Peyer's patch (tissue), 4 donors: ENCODE data around the gene SGPL1. TPM values are rescaled to one million over a fixed set of nuclear protein-coding genes. Genes with fewer than 3 reads are reported as not detected.

Source experiments
- DNase-seq, 3 donors: peaks; one replicate each; pipeline ENCODE4 v3.0.0-alpha.2; 2017 to 2019
- H3K27ac ChIP-seq, 4 donors: fragments of 200-600 bp; sonication (generic); one replicate each; pipeline ENCODE4 v1.5.1; 2016 to 2019
- H3K27me3 ChIP-seq, 2 donors: fragments of 200-600 bp; sonication (generic); one replicate each; pipeline ENCODE4 v1.5.1; 2019
- H3K36me3 ChIP-seq, 3 donors: fragments of 200-600 bp; sonication (generic); one replicate each; pipeline ENCODE4 v1.5.1; 2016 to 2019
- H3K4me1 ChIP-seq, 4 donors: fragments of 200-600 bp; sonication (generic); one replicate each; pipeline ENCODE4 v1.5.1; 2016 to 2019
- H3K4me3 ChIP-seq, 4 donors: fragments of 200-600 bp; sonication (generic); 1 replicate in 3 of 4; 2 replicates in 1 of 4; pipeline ENCODE4 v1.5.1; 2016 to 2019; ENCODE audit warnings: mild to moderate bottlenecking in 1 of 4
- H3K9me3 ChIP-seq, 4 donors: fragments of 200-600 bp; sonication (generic); one replicate each; pipeline ENCODE4 v1.5.1; 2016 to 2019; ENCODE audit warnings: mild to moderate bottlenecking in 1 of 4
- CTCF ChIP-seq, 6 experiments: fragments of 450-650 bp in 4 of 6; fragments of 200-600 bp in 2 of 6; sonication (generic) in 1 of 6; IDR thresholded peaks; one replicate each; pipeline ENCODE4 v1.5.1; 2017 to 2019; ENCODE audit warnings: antibody characterized with exemption in 6 of 6, mild to moderate bottlenecking in 3 of 6, moderate library complexity in 1 of 6
- POLR2A ChIP-seq, 2 donors: fragments of 450-650 bp; IDR thresholded peaks; one replicate each; pipeline ENCODE4 v1.5.1; 2017; ENCODE audit warnings: antibody characterized with exemption in 2 of 2, mild to moderate bottlenecking in 2 of 2, moderate library complexity in 2 of 2
- total RNA-seq, 4 donors: library from RNA; depleted of rRNA; stranded (reverse); fragments of >200 nt; gene quantifications; one replicate each; pipeline ENCODE4 v1.1.0, GENCODE V29; 2016

The SGPL1 gene
- total RNA-seq, 4 donors from 2014 or later: 31.4 to 101 (median 82.1) TPM

GRCh38 chr10:70880077-70880534 is 64.4 kb downstream of the SGPL1 start:
- TF ChIP-seq CTCF (IDR thresholded peaks at IDR 0.05): peak; percentile 73 to 97 (median 92)
- TF ChIP-seq POLR2A (IDR thresholded peaks at IDR 0.05): peak in 1 of 2 donors; percentile 19
- Histone ChIP-seq H3K36me3 (peaks cover 0 to 64% (median 0%) of the 10 kb centered on the region in 3 donors), H3K4me1 (no peaks in the 10 kb centered on the region), H3K9me3 (no peaks in the 10 kb centered on the region), H3K27me3 (no peaks in the 10 kb centered on the region), H3K27ac (no peak overlapping the region), H3K4me3 (no peak overlapping the region)
- DNase-seq: peak; percentile 74 to 91 (median 82)

GRCh38 chr10:70884741-70885140 is 69.0 kb downstream of the SGPL1 start:
- Histone ChIP-seq H3K36me3 (peaks cover 0 to 34% (median 0%) of the 10 kb centered on the region in 3 donors), H3K27ac (no peak overlapping the region), H3K27me3 (no peaks in the 10 kb centered on the region), H3K9me3 (no peaks in the 10 kb centered on the region), H3K4me3 (no peak overlapping the region), H3K4me1 (peaks cover 0 to 18% (median 0%) of the 10 kb centered on the region in 4 donors)
- no peak for DNase-seq
- TF ChIP-seq CTCF (IDR thresholded peaks at IDR 0.05) (no peak), POLR2A (IDR thresholded peaks at IDR 0.05) (no peak)

DNA sequence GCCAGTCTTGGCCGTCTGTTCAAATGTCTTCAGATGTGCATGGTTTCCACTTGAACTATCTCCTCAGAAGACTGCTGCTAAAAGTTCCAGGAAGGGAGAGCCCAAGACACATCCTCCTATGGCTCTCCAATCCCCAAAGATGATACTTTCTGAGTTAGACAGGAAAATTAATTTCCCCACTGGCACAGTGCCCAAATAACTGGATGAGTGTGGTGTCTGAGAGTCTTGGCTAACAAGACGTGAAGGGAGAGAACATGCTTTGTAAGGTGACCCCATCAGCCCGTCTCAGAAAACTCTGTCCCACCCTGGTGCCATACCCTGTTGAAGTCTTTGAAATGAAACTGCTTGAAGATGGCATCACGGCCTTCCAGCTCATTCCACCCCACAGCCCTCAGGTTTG is 69.7 kb downstream of the SGPL1 start:
- Histone ChIP-seq H3K4me3 (no peak overlapping the region), H3K4me1 (peaks cover 0 to 18% (median 0%) of the 10 kb centered on the region in 4 donors), H3K27me3 (no peaks in the 10 kb centered on the region), H3K9me3 (no peaks in the 10 kb centered on the region), H3K27ac (no peak overlapping the region), H3K36me3 (peaks cover 0 to 34% (median 0%) of the 10 kb centered on the region in 3 donors)
- no peak for TF ChIP-seq POLR2A (IDR thresholded peaks at IDR 0.05)
- TF ChIP-seq CTCF (IDR thresholded peaks at IDR 0.05): no peak
- no peak for DNase-seq

GRCh38 chr10:70885931-70886903 is 70.5 kb downstream of the SGPL1 start:
- Histone ChIP-seq H3K4me3 (no peak overlapping the region), H3K27me3 (no peaks in the 10 kb centered on the region), H3K9me3 (no peaks in the 10 kb centered on the region), H3K4me1 (peaks cover 0 to 18% (median 0%) of the 10 kb centered on the region in 4 donors), H3K27ac (no peak overlapping the region), H3K36me3 (peaks cover 0 to 33% (median 0%) of the 10 kb centered on the region in 3 donors)
- no peak for DNase-seq
- TF ChIP-seq CTCF (IDR thresholded peaks at IDR 0.05): no peak
- no peak for TF ChIP-seq POLR2A (IDR thresholded peaks at IDR 0.05)

DNA sequence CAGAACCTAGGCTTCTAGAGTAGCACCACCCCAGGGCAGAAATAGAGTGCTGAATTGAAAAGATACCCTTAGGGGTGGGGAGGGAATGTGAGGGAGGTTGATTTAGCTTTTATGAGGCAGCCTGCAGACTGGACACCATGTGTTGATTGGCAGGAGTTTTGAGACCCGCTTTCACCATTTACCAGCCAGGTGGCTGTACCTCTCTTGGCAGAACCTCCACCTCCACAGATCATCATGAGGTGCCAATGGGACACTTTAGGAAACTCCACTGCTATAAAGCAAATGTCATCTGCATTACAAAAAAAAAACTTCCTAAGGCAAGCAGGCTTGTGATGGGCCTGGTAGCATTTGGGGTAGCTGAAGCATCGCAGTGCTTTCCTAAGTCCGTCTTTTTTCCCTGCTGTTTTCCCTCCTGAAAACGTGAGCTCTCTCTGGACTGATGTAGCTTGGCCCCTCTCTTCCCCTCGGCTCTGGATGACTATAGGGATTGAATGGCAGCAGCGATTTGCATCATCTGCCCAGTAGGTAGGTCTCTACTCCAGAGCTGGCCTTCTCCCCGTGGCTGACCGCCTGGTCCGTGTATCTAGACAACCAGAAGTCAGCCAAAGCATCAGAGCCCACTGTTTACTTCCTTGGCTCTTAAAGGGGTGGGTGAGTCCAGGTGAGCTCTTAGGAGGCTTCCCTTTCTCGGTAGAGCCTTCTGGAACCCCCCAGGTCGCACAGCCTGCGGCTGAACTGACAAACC is 71.3 kb downstream of the SGPL1 start:
- peak overlapping the region; percentile 69 to 89 (median 81) for H3K4me3 ChIP-seq
- H3K36me3 ChIP-seq: peaks cover 0 to 25% (median 0%) of the 10 kb centered on the region in 3 donors
- peak overlapping the region; percentile 89 to 93 (median 92) for H3K27ac ChIP-seq
- peaks cover 0 to 18% (median 0%) of the 10 kb centered on the region in 4 donors for H3K4me1 ChIP-seq
- DNase-seq: no peak
- no peaks in the 10 kb centered on the region for H3K27me3 ChIP-seq
- H3K9me3 ChIP-seq: no peaks in the 10 kb centered on the region
- TF ChIP-seq POLR2A (IDR thresholded peaks at IDR 0.05) (no peak), CTCF (IDR thresholded peaks at IDR 0.05) (no peak)
